HG03103 (cell line): ENCODE data around the gene CPSF3.

Source experiments
- ATAC-seq: cut with Tn5 transposase; IDR thresholded peaks from one replicate; pipeline ENCODE4 v1.9.1; 2021; ENCODE audit warnings: low read depth; ENCODE audit not compliant: unreplicated experiment

The CPSF3 gene

GRCh38 chr2:9462886-9463697 lies 39.6 kb downstream of the CPSF3 start:
- no peak for ATAC-seq

- no peak for ATAC-seq
Observed at GRCh38 chr2:9463698-9464034, 40.2 kb downstream of the CPSF3 start.

- ATAC-seq, result no peak
Observed at GRCh38 chr2:9465170-9465569, 41.7 kb downstream of the CPSF3 start.

DNA sequence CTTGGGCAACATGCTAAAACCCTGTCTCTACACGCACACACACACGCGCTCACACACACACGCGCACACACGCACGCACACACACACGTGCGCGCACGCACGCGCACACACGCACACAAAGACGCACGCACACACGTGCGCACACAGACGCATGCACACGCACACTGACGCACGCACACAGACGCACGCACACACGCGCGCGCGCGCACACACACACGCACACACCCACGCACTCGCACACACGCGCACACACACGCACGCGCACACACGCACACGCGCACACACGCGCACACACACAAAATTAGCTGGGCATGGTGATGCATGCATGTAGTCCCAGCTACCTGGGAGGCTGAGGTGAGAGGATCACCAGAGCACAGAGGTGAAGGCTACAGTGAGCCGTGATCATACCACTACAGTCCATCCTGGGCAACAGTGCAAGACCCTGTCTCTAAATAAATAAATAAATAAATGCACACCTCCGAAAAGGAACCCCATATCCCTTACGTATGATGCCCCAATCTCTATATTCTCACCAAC lies 42.8 kb downstream of the CPSF3 start:
- ATAC-seq, result no peak

DNA sequence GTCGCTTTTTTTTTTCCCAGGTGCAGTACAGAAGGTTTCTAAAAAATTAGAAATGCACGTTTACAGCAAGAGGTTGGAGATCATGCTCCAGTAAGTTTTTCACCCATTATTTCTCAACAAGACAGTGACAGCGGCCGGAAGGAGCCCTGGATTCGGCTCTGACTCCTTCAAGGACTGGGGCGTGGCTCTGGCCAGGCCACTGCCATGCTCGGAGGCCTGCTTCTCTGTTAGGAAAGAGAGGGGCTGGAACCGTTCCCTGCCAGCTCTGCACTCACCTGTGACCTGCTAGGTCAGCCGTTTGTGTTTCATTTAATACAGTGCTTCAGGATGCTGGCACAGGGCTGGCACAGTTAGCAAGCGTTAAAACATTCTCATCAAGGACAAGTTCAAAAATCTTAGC lies 44.2 kb downstream of the CPSF3 start:
- ATAC-seq, result no peak

DNA sequence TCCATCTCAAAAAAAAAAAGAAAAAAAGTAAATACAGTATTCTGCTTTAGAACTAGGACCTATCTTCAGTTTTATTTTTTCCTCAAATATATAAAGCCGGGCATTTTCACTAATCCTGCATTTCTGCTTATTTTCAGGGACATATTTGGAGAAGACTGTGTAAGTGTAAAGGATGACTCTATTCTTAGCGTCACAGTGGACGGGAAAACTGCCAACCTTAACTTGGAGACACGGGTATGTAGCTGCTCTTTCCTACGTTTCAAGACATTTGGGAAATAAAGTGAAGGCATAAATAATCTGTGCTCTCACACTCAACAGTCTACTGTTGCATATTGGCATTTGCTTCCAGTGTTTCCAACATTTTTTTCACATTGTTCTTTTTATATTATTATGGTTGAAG lies 47.8 kb downstream of the CPSF3 start:
- ATAC-seq, result no peak

GRCh38 chr2:9472511-9472910 lies 49.1 kb downstream of the CPSF3 start:
- no peak for ATAC-seq

DNA sequence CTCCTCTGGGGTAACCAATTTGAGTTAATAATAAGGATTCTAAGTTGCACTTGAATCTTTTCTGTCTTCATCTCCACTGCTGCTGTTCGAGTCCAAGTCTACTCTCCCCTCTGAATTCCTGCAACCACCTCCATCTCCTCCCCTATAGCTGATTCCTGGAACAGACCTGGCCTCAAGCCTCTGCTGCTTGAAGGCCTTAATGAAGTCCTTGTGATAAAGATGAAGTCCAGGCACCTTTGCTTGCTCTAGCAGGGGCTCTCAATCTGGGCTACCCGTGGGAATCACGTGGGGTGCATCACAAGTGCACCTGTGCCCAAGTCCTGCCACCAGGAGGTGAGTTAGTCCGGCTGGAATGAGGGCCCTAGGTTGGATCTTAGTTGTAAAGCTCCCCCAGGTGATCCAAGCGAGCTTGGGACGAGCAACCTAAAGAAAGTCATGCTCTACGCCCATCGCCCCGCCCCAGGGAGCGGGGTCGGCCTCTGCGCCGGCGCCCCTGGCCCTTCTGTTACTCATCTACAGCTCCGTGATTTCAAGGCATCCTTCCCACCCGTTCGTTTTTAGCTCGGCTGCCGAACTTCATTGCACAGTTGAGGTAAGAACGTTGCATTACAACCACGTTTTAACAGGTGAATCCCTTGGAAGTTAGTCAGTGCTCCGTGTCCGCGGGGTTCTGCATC lies 50.0 kb downstream of the CPSF3 start:
- no peak for ATAC-seq

DNA sequence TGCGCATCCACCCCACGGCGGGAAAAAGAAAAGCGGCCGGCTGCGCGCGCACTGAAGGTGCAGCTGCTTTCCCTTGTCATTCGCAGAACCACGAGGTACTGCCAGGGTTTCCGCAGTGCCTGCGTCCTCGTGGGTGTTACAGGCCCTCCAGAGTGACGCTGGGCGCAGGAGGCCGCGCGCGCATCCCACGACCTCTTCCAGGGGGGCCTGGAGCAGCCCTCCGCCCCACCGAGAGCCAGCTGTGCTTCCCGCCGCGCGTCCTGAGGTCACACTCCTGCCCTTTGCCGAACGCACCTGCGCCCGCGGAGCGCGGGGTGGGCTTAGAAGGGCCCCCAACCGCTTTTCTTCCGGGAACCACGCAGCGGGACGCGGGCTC lies 50.5 kb downstream of the CPSF3 start:
- ATAC-seq, result peak; percentile 23

DNA sequence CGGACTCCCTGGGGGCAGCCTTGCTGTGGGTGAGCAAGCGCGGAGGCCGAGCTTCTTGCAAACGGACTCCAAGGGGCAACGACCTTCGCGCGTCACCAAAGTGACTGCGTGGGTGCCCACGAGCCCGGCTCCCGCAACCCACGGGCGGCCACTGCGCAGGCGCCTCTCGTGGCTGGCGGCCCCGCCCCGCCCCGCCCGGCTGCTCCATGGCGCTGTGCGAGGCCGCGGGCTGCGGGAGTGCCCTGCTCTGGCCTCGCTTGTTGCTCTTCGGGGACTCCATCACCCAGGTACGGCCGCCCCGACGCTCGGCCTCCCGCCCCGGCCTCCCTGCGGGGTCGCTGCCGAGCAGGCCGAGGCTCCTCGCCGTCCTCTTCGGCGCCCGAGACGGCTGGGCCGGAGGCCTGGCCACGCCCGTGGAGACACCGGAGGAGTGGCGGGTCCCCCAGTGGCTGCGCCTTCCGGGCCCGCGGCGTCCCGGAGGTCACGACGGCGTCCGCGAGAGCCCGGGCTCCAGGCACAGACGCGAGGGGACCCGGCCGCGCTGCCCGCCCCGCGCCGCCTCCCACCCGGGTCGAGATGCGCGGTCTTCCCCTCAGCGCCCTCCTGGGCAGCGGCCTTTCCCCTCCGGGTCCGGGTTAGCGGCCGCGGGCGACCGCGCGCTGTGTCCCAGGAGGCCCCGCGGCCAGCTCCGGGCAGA lies 51.1 kb downstream of the CPSF3 start, which contains the start of gene IAH1:
TSS of gene IAH1 (plus strand) at position 191 of the 697 bp plus-strand sequence. CDS start at position 207, 16 bp downstream.
- peak; percentile 62 for ATAC-seq

- no peak for ATAC-seq
Observed at GRCh38 chr2:9477914-9478313, 54.5 kb downstream of the CPSF3 start.

GRCh38 chr2:9478526-9478925 lies 55.1 kb downstream of the CPSF3 start:
- ATAC-seq, result no peak

DNA sequence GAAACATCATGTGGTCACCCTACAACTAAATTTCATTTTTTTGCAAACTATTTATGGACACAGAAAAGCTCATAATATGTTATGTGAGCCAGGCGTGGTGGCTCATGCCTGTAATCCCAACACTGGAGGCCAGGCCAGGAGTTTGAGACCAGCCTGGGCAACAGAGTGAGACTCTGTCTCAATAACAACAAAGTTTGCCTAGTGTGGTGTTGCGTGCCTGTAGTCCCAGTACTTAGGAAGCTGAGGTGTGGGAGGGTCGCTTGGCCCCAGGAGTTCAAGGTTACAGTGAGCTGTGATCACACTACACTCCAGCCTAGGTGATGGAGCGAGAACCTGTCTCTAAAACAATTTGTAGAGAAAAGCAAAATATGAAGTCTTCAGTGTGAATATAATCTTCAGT lies 56.7 kb downstream of the CPSF3 start:
- ATAC-seq, result no peak

DNA sequence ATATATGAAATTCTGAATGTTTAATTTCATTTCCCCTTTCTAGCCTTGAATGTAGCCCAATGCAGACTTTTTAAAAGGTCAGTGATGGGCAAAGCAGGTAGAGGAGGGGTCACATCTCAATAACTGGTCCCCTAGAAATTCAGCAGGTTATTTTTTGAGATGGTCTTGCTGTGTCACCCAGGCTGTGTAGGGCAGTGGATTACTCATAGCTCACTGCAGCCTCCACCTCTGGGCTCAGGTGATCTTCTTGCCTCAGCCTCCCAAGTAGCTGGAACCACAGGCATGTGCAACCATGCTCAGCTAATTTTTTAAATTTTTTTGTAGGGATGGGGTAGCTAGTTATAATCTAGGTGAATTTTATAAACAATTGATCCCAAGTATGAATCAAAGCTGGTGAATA lies 59.7 kb downstream of the CPSF3 start:
- no peak for ATAC-seq

DNA sequence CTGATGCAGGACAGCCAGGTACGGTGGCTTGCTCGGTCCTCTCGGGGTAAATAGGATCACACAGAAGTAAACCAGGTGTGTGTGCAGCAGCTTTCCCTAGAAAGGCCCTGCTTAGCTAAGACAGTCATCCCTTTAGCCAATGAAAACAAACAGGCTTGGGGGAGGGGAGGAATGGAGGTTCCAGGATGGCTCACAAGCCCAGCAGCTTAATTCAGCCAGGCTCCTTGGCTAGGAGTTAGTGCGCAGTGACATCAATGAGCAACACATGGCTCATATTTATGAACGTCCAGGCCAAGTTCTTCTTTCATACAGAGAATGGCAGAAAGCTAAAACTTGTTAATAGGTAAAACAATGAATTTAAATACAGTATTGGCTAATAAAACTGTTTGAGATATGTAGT lies 61.1 kb downstream of the CPSF3 start:
- ATAC-seq, result no peak

DNA sequence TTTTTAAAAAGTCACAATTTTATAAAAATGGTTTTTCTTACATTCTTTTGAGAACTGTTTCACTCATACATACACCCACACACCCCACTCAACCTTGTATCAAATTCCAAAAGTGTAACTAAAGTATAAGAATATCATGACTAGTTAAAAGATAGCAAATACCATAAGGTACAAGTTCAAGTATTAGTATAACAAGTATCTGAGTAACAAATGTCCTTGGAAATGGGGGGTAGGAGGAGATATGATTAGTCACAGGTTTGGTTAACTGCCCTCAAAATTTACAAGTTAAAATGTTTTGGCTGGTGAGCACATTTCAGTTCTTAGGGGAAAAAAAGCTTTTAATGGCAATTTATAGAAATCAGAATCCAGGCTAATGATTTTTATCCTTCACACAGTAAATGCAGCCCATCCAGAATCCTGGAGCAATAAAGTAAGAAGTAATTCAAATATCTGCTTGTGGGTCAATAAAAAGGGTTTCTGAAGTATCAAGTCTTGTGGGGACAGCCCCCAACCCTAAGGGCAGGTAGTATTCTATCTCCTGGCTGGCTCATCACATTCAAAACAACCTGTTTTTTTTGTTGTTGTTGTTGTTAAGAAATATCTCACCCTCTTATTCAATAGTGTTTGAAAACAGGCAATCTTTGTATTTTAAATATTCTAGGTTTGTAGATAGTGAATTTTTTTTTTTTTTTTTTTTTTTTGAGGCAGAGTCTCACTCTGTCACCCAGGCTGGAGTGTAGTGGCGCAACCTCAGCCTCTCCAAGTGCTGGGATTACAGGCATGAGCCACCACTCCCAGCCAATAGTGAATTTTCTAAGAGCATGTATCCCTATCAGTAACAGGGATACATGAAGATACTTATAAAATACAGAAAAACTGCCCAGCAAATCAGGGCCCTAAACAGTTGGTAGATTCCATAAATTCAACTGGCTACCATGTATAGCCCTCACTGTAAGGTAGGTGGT lies 65.4 kb downstream of the CPSF3 start:
- no peak for ATAC-seq

DNA sequence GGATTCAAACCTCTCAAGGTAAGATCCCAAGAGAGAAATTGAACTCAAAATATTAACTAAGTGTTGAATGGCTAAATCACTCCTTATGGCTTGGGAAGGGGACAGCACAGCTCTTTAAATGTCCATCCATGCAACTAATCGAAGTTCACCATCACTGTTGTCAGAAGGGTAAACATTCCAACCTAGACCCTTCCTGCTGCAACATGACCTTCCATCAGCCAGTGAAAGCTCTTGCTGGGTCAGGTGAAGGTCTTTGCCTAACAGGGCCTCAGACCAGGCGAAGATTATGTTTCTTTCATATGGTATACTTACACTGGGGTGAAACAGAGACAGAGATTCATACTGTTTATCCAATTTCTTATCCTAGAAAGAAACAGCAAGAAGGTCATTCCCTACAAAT lies 67.3 kb downstream of the CPSF3 start:
- no peak for ATAC-seq

DNA sequence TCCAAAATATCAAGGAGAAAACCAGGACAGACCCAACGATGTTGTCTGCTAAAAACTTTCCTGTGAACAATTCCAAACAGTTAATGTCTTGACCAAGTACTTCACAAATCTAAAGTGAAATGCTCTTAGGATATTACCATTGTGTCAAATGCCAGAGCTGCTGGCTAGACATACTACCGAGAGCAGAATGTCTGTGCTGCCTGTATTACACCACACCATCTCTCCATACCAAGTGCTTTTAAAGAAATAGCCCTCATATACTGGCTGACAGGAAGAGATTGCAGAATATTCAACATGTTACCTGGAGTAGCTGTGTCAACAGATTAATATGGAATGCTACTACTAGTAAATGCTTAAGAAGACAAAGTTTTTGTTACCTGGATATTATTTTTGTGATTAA lies 69.5 kb downstream of the CPSF3 start:
- ATAC-seq, result no peak

DNA sequence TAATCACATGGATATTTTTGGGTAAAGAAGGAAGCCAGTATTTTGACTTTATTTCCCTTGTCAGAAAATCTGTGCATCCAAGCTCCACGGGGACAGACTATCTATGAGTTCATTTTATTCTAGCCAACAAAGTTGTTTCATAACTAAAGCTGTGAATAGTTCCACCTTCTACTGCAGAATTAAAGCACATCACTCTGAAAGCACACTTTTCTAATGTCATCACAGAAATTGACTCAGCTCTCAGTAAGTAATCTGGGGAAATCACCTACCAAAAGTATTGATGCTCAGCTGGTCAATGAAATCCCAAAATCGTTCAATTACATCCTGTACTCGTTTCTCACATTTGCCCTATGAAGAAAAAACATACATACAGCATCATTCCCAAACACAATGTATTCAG lies 70.0 kb downstream of the CPSF3 start:
- ATAC-seq, result no peak

DNA sequence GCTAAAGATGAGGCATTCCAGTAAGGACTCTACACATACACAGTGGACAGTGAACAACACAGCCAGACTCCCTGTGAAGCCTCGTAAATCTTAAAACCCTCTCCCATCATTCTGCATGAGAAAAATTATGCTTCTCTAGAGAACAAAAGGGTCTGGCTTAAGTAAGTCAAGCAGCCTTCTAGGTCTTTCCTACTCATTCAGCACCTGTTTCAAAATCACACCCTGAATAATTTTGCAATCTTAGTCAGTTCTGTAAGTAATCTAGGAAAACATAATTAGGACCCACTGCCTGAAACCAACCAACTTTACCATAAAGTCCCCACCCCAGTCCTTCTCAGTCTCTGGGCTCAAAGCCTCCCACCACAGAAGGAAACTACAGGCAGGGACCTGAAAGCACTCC lies 70.6 kb downstream of the CPSF3 start:
- ATAC-seq, result no peak
